ENCODE measurements around the gene TMEM202. TPM values are rescaled to one million over a fixed set of nuclear protein-coding genes. Genes with fewer than 3 reads are reported as not detected.

TMEM202 gene
- total and polyA plus RNA-seq, 4 donors: not detected

DNA sequence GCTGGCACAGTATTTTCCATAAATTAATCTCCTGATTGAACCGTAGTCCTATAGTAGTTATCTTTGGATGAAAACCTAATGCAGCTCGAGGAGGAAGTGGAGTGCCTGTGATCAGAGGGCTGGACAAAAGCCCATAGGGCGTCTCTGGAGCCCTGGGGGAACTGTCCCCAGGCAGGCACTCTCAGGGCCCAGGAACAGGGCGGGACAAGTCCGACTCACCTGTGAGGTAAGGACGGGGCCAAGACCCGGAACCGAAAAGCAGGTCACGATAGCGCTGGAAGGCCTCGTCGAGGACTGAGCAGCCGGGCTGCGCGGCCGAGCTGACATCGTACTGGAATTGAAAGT, 22.6 kb upstream of the TMEM202 start:
- TF ChIP-seq FOXA1 (IDR thresholded peaks at IDR 0.05): no peak
- TF ChIP-seq, protein P1, sequence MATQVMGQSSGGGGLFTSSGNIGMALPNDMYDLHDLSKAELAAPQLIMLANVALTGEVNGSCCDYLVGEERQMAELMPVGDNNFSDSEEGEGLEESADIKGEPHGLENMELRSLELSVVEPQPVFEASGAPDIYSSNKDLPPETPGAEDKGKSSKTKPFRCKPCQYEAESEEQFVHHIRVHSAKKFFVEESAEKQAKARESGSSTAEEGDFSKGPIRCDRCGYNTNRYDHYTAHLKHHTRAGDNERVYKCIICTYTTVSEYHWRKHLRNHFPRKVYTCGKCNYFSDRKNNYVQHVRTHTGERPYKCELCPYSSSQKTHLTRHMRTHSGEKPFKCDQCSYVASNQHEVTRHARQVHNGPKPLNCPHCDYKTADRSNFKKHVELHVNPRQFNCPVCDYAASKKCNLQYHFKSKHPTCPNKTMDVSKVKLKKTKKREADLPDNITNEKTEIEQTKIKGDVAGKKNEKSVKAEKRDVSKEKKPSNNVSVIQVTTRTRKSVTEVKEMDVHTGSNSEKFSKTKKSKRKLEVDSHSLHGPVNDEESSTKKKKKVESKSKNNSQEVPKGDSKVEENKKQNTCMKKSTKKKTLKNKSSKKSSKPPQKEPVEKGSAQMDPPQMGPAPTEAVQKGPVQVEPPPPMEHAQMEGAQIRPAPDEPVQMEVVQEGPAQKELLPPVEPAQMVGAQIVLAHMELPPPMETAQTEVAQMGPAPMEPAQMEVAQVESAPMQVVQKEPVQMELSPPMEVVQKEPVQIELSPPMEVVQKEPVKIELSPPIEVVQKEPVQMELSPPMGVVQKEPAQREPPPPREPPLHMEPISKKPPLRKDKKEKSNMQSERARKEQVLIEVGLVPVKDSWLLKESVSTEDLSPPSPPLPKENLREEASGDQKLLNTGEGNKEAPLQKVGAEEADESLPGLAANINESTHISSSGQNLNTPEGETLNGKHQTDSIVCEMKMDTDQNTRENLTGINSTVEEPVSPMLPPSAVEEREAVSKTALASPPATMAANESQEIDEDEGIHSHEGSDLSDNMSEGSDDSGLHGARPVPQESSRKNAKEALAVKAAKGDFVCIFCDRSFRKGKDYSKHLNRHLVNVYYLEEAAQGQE (IDR thresholded peaks at IDR 0.05): no peak
- TF ChIP-seq NR2F2 (IDR thresholded peaks at IDR 0.05): no peak
- no peak for TF ChIP-seq EGR1 (IDR thresholded peaks at IDR 0.05; ENCODE audit: low read depth in 2 of 2)
- TF ChIP-seq TAF1 (conservative IDR thresholded peaks at IDR 0.05): no peak
- TF ChIP-seq YY1 (IDR thresholded peaks at IDR 0.05): no peak
- TF ChIP-seq GABPA (IDR thresholded peaks at IDR 0.05 in 1 of 2, conservative IDR thresholded peaks at IDR 0.05 in 1 of 2): no peak
- TF ChIP-seq RXRA (IDR thresholded peaks at IDR 0.05): no peak
- TF ChIP-seq, protein P2, sequence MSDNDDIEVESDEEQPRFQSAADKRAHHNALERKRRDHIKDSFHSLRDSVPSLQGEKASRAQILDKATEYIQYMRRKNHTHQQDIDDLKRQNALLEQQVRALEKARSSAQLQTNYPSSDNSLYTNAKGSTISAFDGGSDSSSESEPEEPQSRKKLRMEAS (IDR thresholded peaks at IDR 0.05): no peak
- TF ChIP-seq JUND (IDR thresholded peaks at IDR 0.05): no peak
- TF ChIP-seq, protein P3, sequence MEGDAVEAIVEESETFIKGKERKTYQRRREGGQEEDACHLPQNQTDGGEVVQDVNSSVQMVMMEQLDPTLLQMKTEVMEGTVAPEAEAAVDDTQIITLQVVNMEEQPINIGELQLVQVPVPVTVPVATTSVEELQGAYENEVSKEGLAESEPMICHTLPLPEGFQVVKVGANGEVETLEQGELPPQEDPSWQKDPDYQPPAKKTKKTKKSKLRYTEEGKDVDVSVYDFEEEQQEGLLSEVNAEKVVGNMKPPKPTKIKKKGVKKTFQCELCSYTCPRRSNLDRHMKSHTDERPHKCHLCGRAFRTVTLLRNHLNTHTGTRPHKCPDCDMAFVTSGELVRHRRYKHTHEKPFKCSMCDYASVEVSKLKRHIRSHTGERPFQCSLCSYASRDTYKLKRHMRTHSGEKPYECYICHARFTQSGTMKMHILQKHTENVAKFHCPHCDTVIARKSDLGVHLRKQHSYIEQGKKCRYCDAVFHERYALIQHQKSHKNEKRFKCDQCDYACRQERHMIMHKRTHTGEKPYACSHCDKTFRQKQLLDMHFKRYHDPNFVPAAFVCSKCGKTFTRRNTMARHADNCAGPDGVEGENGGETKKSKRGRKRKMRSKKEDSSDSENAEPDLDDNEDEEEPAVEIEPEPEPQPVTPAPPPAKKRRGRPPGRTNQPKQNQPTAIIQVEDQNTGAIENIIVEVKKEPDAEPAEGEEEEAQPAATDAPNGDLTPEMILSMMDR (IDR thresholded peaks at IDR 0.05; ENCODE audit: low read depth, low read length, missing input control): no peak
- TF ChIP-seq RAD21 (IDR thresholded peaks at IDR 0.05): no peak
- TF ChIP-seq, protein P4, sequence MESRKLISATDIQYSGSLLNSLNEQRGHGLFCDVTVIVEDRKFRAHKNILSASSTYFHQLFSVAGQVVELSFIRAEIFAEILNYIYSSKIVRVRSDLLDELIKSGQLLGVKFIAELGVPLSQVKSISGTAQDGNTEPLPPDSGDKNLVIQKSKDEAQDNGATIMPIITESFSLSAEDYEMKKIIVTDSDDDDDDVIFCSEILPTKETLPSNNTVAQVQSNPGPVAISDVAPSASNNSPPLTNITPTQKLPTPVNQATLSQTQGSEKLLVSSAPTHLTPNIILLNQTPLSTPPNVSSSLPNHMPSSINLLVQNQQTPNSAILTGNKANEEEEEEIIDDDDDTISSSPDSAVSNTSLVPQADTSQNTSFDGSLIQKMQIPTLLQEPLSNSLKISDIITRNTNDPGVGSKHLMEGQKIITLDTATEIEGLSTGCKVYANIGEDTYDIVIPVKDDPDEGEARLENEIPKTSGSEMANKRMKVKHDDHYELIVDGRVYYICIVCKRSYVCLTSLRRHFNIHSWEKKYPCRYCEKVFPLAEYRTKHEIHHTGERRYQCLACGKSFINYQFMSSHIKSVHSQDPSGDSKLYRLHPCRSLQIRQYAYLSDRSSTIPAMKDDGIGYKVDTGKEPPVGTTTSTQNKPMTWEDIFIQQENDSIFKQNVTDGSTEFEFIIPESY (IDR thresholded peaks at IDR 0.05): no peak
- TF ChIP-seq SP1 (IDR thresholded peaks at IDR 0.05): no peak
- TF ChIP-seq HNF4A (conservative IDR thresholded peaks at IDR 0.05): no peak
- no peak for TF ChIP-seq FOXA2 (IDR thresholded peaks at IDR 0.05)
- peak overlapping the region; percentile 69 to 93 for H3K9ac ChIP-seq (ENCODE audit: low read depth in 1 of 2, low read length in 2 of 2)
- H3K36me3 ChIP-seq (ENCODE audit: control insufficient read depth in 4 of 4, insufficient read depth in 3 of 4, low read depth in 1 of 4, low read length in 3 of 4): no peaks in the 10 kb centered on the region
- peak overlapping the region; percentile 88 to 99 (median 88) for H3K4me3 ChIP-seq (ENCODE audit: low read depth in 1 of 3, low read length in 3 of 3)
- H3K4me1 ChIP-seq (ENCODE audit: control insufficient read depth in 4 of 4, insufficient read depth in 4 of 4, low read length in 3 of 4): peaks cover 3 to 33% (median 24%) of the 10 kb centered on the region in 4 donors
- peak overlapping the region; percentile 83 to 89 for H3K27ac ChIP-seq (ENCODE audit: low read depth in 1 of 2, low read length in 2 of 2)
- no peaks in the 10 kb centered on the region for H3K9me3 ChIP-seq (ENCODE audit: control insufficient read depth in 4 of 4, low read length in 3 of 4)
- under 1% methylated on average over 17 of the region's 17 CpGs for WGBS
- no peaks in the 10 kb centered on the region for H3K27me3 ChIP-seq (ENCODE audit: control insufficient read depth in 4 of 4, insufficient read depth in 4 of 4, low read length in 3 of 4)
- no peak for DNase-seq (ENCODE audit: low spot score)
